Femur (tissue), 1 donor: ENCODE results near the gene EID2B.

Experiments
- DNase-seq: peaks from one replicate; pipeline ENCODE4 v3.0.0-alpha.2; 2017

Gene EID2B

GRCh38 chr19:39525205-39525604, 7.4 kb downstream of the EID2B start:
- no peak for DNase-seq

DNA sequence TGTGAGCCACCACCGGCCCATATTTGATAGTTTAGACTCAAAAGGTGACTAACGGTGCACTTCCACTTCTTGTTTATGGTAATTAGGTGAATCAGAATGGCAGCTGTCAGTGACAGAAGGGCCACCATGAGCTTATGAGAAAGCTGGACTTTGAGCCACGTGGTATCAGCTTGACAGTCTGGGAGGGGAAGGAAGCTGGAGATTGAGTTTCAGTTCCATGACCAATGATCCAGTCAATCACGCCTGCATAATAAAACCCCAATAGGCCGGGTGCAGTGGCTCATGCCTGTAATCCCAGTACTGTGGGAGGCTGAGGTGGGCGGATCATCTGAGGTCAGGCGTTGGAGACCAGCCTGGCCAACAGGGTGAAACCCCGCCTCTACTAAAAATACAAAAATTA, 8.2 kb downstream of the EID2B start:
- DNase-seq: no peak

DNA sequence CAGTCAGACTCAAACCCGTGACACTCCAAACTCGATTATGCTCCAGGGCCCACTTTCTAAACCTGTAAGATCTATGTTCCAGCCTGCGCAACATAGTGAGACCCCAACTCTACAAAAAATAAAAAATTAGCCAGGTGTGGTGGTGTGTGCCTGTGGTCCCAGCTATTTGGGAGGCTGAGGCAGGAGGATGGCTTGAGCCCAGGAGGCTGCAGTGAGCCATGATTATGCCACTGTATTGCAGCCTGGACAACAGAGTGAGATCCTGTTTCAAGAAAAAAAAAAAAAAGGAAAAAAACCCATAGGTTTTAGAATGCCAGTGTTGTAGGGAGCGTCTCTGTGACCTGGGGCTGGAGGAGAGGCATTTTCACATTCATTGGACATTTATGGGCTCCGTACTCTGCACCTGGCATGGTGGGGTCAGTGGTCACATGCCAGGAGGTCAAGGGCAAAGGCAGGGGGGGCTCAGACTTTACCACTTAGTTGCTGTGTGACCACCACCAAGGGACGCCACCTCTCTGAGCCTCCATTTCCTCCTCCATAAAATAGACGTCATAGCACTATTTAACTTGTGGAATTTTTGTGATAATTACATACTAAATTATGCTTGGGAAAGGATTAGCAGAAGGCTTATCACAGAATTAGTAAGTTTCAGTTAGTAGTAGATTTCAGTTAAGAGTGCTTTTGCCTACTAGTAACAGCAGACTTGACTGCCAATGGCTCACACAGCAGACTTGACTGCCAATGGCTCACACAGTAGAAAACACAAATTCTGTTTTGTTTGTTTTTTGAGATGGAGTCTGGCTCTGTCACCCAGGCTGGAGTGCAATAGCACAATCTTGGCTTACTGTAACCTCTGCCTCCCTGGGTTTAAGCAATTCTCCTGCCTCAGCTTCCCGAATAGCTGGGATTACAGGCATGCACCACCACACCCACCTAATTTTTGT, 11.8 kb downstream of the EID2B start:
- DNase-seq: no peak

- no peak for DNase-seq
Measured at GRCh38 chr19:39518975-39519374, 13.7 kb downstream of the EID2B start.

GRCh38 chr19:39518458-39518857, 14.2 kb downstream of the EID2B start:
- DNase-seq: no peak

- no peak for DNase-seq
Measured at GRCh38 chr19:39517432-39517831, 15.2 kb downstream of the EID2B start.

GRCh38 chr19:39516270-39516669, 16.4 kb downstream of the EID2B start:
- no peak for DNase-seq

- no peak for DNase-seq
Measured at GRCh38 chr19:39515551-39516191, 17.0 kb downstream of the EID2B start.

DNA sequence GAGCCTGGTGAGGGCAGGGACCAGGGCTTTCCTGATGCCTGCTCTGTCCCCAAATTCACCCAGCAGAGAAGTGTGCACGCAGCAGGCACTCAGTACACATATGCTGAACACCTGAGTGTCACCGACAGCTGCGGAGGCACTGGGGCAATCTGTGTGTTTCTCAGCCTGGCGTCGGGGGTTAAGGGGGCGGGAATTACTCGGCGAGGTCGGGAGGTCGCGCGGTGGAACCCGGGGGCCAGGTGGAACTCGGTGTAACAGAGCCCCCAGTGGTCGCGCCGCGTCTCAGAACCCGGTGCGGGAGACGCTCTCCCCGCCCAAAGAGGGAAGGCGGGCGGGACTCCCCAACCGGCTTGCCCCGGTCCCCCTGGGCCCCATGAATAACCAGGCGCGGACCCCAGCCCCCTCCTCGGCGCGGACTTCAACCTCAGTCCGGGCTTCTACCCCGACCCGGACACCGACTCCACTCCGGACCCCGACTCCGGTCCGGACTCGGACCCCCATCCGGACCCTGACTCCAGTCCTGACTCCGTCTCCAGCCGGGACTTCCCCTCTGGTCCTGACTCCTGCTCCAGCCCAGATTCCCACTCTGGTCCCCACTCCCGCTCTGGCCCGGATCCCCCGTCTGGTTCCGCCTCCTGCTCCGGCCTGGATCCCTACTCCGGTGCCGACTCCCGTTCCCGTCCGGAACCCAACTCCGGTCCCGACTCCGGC, 17.7 kb downstream of the EID2B start, which contains the start of gene SELENOV:
TSS of gene SELENOV (plus strand) at position 300 of the 711 bp plus-strand sequence. CDS start at position 374, 74 bp downstream.
- peak; percentile 42 for DNase-seq

- DNase-seq: no peak
Measured at GRCh38 chr19:39512988-39513387, 19.7 kb downstream of the EID2B start.

GRCh38 chr19:39509233-39509632, 23.4 kb downstream of the EID2B start:
- no peak for DNase-seq

GRCh38 chr19:39508629-39509028, 24.0 kb downstream of the EID2B start:
- DNase-seq: no peak

DNA sequence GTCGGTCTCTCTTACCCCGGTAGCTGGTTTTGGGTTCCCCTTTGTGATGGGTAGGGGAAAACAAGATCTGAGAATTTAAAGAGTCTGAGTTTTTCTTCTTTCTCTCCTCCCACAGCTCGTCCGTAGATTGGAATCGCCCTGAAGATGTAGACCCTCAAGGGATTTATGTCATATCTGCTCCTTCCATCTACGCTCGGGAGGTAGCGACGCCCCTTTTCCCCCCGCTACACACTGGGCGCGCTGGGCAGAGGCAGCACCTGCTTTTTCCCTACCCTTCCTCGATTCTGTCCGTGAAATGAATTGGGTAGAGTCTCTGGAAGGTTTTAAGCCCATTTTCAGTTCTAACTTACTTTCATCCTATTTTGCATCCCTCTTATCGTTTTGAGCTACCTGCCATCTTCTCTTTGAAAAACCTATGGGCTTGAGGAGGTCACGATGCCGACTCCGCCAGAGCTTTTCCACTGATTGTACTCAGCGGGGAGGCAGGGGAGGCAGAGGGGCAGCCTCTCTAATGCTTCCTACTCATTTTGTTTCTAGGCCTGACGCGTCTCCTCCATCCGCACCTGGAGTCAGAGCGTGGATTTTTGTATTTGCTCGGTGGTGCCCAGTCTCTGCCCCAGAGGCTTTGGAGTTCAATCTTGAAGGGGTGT, 24.8 kb downstream of the EID2B start:
- no peak for DNase-seq

DNA sequence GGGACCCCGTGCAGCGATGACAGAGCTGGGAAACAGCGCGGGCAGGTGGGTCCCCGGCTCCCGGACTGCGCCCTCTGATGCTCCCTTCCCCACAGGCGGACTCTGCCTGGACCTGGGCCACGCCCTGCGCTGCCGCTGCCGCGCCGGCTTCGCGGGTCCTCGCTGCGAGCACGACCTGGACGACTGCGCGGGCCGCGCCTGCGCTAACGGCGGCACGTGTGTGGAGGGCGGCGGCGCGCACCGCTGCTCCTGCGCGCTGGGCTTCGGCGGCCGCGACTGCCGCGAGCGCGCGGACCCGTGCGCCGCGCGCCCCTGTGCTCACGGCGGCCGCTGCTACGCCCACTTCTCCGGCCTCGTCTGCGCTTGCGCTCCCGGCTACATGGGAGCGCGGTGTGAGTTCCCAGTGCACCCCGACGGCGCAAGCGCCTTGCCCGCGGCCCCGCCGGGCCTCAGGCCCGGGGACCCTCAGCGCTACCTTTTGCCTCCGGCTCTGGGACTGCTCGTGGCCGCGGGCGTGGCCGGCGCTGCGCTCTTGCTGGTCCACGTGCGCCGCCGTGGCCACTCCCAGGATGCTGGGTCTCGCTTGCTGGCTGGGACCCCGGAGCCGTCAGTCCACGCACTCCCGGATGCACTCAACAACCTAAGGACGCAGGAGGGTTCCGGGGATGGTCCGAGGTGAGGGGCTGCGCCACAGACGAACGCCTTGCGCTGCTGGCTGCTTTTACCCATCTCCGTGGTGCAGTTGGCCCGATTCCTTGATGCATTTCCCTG, 25.5 kb downstream of the EID2B start:
- peak; percentile 65 for DNase-seq

- DNase-seq: no peak
Measured at GRCh38 chr19:39506598-39506943, 26.1 kb downstream of the EID2B start.

DNA sequence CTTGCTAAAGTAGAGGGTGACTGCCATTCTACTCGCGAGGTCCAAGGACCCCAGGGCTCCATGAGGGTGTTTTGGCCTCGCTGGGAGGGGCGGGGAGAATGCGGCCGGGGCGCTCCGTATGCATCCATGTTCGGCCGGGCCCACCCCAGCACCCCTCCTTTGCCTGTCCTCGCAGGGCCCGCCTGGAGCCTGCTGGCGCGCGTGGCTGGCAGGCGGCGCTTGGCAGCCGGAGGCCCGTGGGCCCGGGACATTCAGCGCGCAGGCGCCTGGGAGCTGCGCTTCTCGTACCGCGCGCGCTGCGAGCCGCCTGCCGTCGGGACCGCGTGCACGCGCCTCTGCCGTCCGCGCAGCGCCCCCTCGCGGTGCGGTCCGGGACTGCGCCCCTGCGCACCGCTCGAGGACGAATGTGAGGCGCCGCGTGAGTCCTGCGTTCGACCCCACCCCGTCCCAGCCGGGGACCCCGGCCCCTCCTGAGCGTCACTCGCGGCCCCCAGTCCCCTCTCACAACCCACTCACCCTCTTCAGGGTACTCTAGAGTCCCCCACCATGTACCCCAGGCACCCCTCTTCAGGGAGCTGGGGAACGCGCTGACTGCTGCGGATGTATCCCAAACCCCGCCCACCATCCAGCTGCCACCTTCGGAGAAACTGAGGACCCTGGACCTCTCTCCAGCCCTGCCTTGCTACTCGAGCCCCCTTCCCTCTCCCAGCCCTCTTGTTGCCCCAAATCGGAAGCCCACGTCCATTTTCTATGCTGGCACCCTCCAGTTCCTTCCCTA, 29.8 kb downstream of the EID2B start:
- DNase-seq: peak; percentile 71

DNA sequence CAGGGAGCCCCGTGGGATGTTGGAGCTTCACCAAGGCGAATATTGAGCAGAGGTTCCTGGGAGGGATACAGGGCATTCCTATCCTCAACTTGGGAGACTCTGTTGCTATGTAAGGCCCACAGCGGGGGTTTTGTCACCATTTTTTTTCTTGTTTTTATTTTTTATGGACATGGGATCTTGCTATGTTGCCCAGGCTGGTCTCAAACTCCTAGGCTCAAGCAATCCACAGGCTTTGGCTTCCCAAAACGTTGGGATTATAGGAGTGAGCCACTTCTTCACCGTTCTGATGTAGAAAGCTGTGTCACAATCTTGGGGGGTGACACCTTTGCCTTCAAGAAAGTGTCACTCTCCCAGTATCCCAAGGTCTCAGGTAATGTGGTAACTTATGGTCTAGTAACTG, 31.3 kb downstream of the EID2B start:
- DNase-seq: no peak

- DNase-seq: no peak
Measured at GRCh38 chr19:39500543-39500942, 32.1 kb downstream of the EID2B start.

GRCh38 chr19:39499932-39500331, 32.7 kb downstream of the EID2B start:
- no peak for DNase-seq

- no peak for DNase-seq
Measured at GRCh38 chr19:39498798-39499642, 33.6 kb downstream of the EID2B start, which contains the start of gene DLL3. Gene DLL3 (plus strand): TSS chr19:39498947. CDS start chr19:39498975, 28 bp downstream.
